Breast epithelium (tissue), 4 donors: ENCODE data around the gene UGT1A9. TPM values are rescaled to one million over a fixed set of nuclear protein-coding genes. Genes with fewer than 3 reads are reported as not detected.

ENCODE experiments used
- DNase-seq, 2 donors: peaks; one replicate each; pipeline ENCODE4 v3.0.0-alpha.2; 2019; ENCODE audit warnings: low spot score in 2 of 2
- H3K27ac ChIP-seq, 2 donors: fragments of 200-600 bp; sonication (generic) in 1 of 2; one replicate each; pipeline ENCODE4 v1.5.1; 2016 to 2019; ENCODE audit warnings: mild to moderate bottlenecking in 1 of 2
- H3K27me3 ChIP-seq, 2 donors: fragments of 200-600 bp; sonication (generic) in 1 of 2; one replicate each; pipeline versions ENCODE4 v1.5.1 to v1.6.0; 2017 to 2019; ENCODE audit warnings: control low read depth in 1 of 2, mild to moderate bottlenecking in 1 of 2
- H3K36me3 ChIP-seq: fragments of 200-600 bp; one replicate; pipeline ENCODE4 v1.5.1; 2019
- H3K4me1 ChIP-seq, 2 donors: fragments of 200-600 bp; sonication (generic); one replicate each; pipeline ENCODE4 v1.5.1; 2016 to 2019; ENCODE audit warnings: control low read depth in 1 of 2
- H3K4me3 ChIP-seq, 3 donors: fragments of 200-600 bp; sonication (generic); 1 replicate in 2 of 3; 2 replicates in 1 of 3; pipeline ENCODE4 v1.5.1; 2016 to 2019; ENCODE audit warnings: mild to moderate bottlenecking in 3 of 3, moderate library complexity in 2 of 3
- H3K9me3 ChIP-seq, 2 donors: fragments of 200-600 bp; sonication (generic) in 1 of 2; one replicate each; pipeline ENCODE4 v1.5.1; 2016 to 2019; ENCODE audit warnings: control low read depth in 1 of 2
- CTCF ChIP-seq, 3 donors: fragments of 450-650 bp; IDR thresholded peaks; one replicate each; pipeline ENCODE4 v1.5.1; 2016 to 2017; ENCODE audit warnings: antibody characterized with exemption in 3 of 3, mild to moderate bottlenecking in 3 of 3, moderate library complexity in 3 of 3
- POLR2A ChIP-seq: fragments of 450-650 bp; IDR thresholded peaks from one replicate; pipeline ENCODE4 v1.6.1; 2016; ENCODE audit warnings: antibody characterized with exemption, mild to moderate bottlenecking, moderate library complexity
- POLR2AphosphoS5 ChIP-seq, 3 donors: sonication (generic); formaldehyde crosslinking; IDR thresholded peaks; one replicate each; pipeline ENCODE4 v1.6.1; 2017; ENCODE audit warnings: antibody characterized with exemption in 3 of 3
- intact Hi-C: fragments of 100-400 bp; cut with DNase I; formaldehyde crosslinking; loops from one replicate; pipeline ENCODE4 v1.15.1; 2023; ENCODE audit warnings: low total_unique reads
- total RNA-seq, 3 donors: library from RNA; depleted of rRNA; stranded (reverse); fragments of >200 nt; gene quantifications; one replicate each; pipeline ENCODE4 v1.1.0, GENCODE V29; 2016

UGT1A9 gene
- total RNA-seq, 3 donors from 2014 or later: not detected

GRCh38 chr2:233754872-233755611 is 83.3 kb downstream of the UGT1A9 start:
- no peaks in the 10 kb centered on the region for H3K27me3 ChIP-seq
- intact Hi-C loops: no loop called here
- no peaks in the 10 kb centered on the region for H3K4me1 ChIP-seq
- no peak overlapping the region for H3K4me3 ChIP-seq
- H3K9me3 ChIP-seq: peaks cover 9 to 16% of the 10 kb centered on the region in 2 donors
- DNase-seq: no peak
- H3K36me3 ChIP-seq: no peaks in the 10 kb centered on the region
- no peak overlapping the region for H3K27ac ChIP-seq
- TF ChIP-seq CTCF (IDR thresholded peaks at IDR 0.05) (no peak), POLR2A (no peak), POLR2AphosphoS5 (IDR thresholded peaks at IDR 0.05) (no peak)

- peaks cover 0 to under 1% of the 10 kb centered on the region in 2 donors for H3K9me3 ChIP-seq
- H3K4me1 ChIP-seq: no peaks in the 10 kb centered on the region
- H3K27me3 ChIP-seq: no peaks in the 10 kb centered on the region
- H3K27ac ChIP-seq: no peak overlapping the region
- H3K36me3 ChIP-seq: no peaks in the 10 kb centered on the region
- TF ChIP-seq POLR2AphosphoS5 (IDR thresholded peaks at IDR 0.05): no peak
- DNase-seq: no peak
- H3K4me3 ChIP-seq: no peak overlapping the region
- intact Hi-C loops: no loop called here
Measured at GRCh38 chr2:233756429-233757081, 84.9 kb downstream of the UGT1A9 start.

- Histone ChIP-seq H3K4me3 (no peak overlapping the region), H3K27ac (no peak overlapping the region), H3K4me1 (no peaks in the 10 kb centered on the region), H3K36me3 (no peaks in the 10 kb centered on the region), H3K27me3 (no peaks in the 10 kb centered on the region), H3K9me3 (no peaks in the 10 kb centered on the region)
- DNase-seq: no peak
- TF ChIP-seq CTCF (IDR thresholded peaks at IDR 0.05): no peak
- TF ChIP-seq POLR2AphosphoS5 (IDR thresholded peaks at IDR 0.05): no peak
- TF ChIP-seq POLR2A: no peak
- intact Hi-C loops: no loop called here
Measured at GRCh38 chr2:233758141-233758540, 86.4 kb downstream of the UGT1A9 start.

- H3K27ac ChIP-seq: no peak overlapping the region
- intact Hi-C loops: no loop called here
Measured at GRCh38 chr2:233758849-233759248, 87.2 kb downstream of the UGT1A9 start.

GRCh38 chr2:233760043-233760442 is 88.3 kb downstream of the UGT1A9 start, which contains the start of gene UGT1A1:
UGT1A1 (plus strand) TSS chr2:233760270; CDS start chr2:233760288, 18 bp downstream.
- intact Hi-C loops: no loop called here
- Histone ChIP-seq H3K9me3 (no peaks in the 10 kb centered on the region), H3K27ac (no peak within 1 kb of the TSS), H3K4me1 (no peaks in the 10 kb centered on the region), H3K36me3 (no peaks in the 10 kb centered on the region), H3K4me3 (no peak within 1 kb of the TSS), H3K27me3 (no peaks in the 10 kb centered on the region)
- TF ChIP-seq POLR2A (no peak), POLR2AphosphoS5 (IDR thresholded peaks at IDR 0.05) (no peak), CTCF (IDR thresholded peaks at IDR 0.05) (no peak)
- DNase-seq: no peak

More at GRCh38 chr2:233758849-233759248, 87.2 kb downstream of the UGT1A9 start:
- Histone ChIP-seq H3K9me3 (no peaks in the 10 kb centered on the region), H3K4me3 (no peak overlapping the region), H3K36me3 (no peaks in the 10 kb centered on the region), H3K27me3 (no peaks in the 10 kb centered on the region), H3K4me1 (no peaks in the 10 kb centered on the region)
- no peak for TF ChIP-seq POLR2AphosphoS5 (IDR thresholded peaks at IDR 0.05)
- no peak for TF ChIP-seq CTCF (IDR thresholded peaks at IDR 0.05)
- no peak for TF ChIP-seq POLR2A
- no peak for DNase-seq
